GM11168 (cell line): ENCODE measurements around the gene IRF7.

ENCODE experiments used
- in situ Hi-C: fragments of 300-500 bp; cut with MboI; formaldehyde crosslinking; loops from one replicate; pipeline ENCODE4 v1.12.0; 2022; ENCODE audit warnings: low sequenced_read_pairs; ENCODE audit not compliant: unreplicated experiment

The IRF7 gene

GRCh38 chr11:623349-623869 is 7.7 kb upstream of the IRF7 start:
- in situ Hi-C loops: no loop called here

- in situ Hi-C loops: no loop called here
These were observed 6.1 kb upstream of the IRF7 start for GRCh38 chr11:621838-622237.

- in situ Hi-C loops: no loop called here
These were observed 5.4 kb upstream of the IRF7 start for GRCh38 chr11:620935-621814.

GRCh38 chr11:620201-620600 is 4.5 kb upstream of the IRF7 start:
- in situ Hi-C loops: no loop called here

GRCh38 chr11:619628-620050 is 3.9 kb upstream of the IRF7 start:
- in situ Hi-C loops: no loop called here

GRCh38 chr11:618856-619627 is 3.3 kb upstream of the IRF7 start:
- in situ Hi-C loops: no loop called here

- in situ Hi-C loops: no loop called here
These were observed 2.3 kb upstream of the IRF7 start for GRCh38 chr11:617912-618682.

- in situ Hi-C loops: no loop called here
These were observed 1.6 kb upstream of the IRF7 start for GRCh38 chr11:617199-617911.

- in situ Hi-C loops: no loop called here
These were observed 809 bp upstream of the IRF7 start for GRCh38 chr11:616320-617198.

GRCh38 chr11:614623-615503 is 887 bp downstream of the IRF7 start:
- in situ Hi-C loops: no loop called here

GRCh38 chr11:614021-614622 is 1.6 kb downstream of the IRF7 start:
- in situ Hi-C loops: no loop called here

GRCh38 chr11:613369-613968 is 2.3 kb downstream of the IRF7 start:
- in situ Hi-C loops: no loop called here

GRCh38 chr11:612961-613300 is 2.8 kb downstream of the IRF7 start:
- in situ Hi-C loops: no loop called here

GRCh38 chr11:612201-612960 is 3.4 kb downstream of the IRF7 start:
- in situ Hi-C loops: no loop called here

- in situ Hi-C loops: no loop called here
These were observed 4.5 kb downstream of the IRF7 start for GRCh38 chr11:611001-611996.
